GM18520 (cell line): ENCODE measurements around the gene SEPTIN12.

Source experiments
- ATAC-seq: cut with Tn5 transposase; IDR thresholded peaks from one replicate; pipeline ENCODE4 v1.9.1; 2021; ENCODE audit not compliant: unreplicated experiment

The SEPTIN12 gene, protein sequence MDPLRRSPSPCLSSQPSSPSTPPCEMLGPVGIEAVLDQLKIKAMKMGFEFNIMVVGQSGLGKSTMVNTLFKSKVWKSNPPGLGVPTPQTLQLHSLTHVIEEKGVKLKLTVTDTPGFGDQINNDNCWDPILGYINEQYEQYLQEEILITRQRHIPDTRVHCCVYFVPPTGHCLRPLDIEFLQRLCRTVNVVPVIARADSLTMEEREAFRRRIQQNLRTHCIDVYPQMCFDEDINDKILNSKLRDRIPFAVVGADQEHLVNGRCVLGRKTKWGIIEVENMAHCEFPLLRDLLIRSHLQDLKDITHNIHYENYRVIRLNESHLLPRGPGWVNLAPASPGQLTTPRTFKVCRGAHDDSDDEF

DNA sequence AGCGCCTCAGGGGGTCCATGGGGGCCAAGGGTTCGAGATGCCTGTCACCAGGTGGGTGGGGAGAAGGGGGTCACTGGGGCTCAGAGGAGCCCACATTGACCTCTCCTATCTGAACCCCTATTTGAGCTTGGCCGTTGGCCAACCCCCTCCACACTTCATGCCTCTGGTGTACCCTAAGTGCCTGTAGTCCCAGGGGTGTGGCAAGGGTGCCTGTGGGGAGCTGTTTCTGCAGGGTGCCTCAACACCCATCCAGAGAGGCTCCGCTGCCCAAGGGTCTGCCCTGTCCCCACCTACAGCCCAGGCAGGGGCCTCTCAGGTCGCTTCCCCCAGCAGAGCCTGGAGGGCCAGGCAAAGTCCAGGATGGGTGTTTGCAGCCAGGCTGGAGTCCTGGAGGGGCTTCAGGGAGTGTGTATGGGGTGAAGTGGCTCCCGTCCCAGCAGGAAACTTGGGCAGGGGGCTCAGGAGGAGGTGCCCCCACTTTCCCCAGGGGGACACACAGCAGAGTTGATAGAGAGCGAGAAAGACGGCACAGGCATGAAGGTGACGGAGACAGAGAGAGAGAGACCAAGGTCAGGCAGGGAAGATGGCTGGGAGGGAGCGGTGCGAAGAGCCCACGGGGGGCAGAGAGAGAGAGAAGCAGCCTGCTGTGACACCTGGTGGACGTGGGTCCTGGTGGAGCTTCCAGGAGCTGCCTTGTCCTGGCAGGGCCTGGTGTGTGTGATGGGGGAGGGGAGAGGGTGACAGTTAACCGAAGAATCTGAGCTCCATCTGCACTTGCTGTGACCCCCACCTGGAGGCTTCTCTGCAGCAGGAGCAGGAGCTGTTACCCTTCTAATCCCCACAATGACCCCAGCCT lies at the start of gene SEPTIN12:
Gene SEPTIN12 (minus strand): TSS at position 719 of the 856 bp plus-strand sequence. CDS start 700 bp downstream, at position 19.
- ATAC-seq, result no peak

DNA sequence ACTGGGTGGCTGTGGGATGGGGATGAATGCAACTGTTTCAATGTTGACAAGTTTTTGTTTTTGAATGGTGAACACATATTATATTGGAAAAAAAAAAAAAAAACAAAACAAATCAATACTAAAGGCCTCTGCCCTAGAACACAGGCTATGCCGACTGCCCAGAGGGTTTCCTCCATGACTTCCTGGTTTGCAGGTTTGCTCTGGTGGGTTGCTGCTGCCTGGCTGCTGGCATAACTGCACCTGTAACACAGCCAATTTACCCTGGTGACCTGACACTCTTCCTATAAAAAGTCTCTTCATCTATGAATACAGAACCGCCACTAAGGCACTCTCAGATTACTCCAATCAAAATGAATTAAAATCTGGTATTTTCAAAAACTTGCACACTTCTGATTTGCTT lies 48.6 kb upstream of the SEPTIN12 start:
- ATAC-seq, result no peak

DNA sequence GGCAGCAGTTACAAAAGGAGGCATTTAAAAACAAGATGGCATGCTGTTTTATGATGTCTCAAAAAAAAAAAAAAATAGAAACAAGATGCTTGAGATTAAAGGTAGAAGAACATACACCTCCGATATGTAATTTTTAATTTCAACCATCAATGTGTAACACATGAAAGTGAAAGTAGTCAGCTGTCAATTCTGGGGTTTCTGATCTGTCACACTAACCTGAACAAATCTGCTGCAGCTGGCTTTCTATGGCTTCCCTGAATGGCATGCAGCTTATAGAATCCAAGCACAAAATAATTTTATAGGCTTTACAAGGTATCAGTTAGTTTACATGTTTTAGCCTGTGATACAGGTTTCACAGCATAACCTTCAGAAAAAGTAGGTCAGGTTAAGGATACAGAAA lies 45.4 kb upstream of the SEPTIN12 start:
- no peak for ATAC-seq

DNA sequence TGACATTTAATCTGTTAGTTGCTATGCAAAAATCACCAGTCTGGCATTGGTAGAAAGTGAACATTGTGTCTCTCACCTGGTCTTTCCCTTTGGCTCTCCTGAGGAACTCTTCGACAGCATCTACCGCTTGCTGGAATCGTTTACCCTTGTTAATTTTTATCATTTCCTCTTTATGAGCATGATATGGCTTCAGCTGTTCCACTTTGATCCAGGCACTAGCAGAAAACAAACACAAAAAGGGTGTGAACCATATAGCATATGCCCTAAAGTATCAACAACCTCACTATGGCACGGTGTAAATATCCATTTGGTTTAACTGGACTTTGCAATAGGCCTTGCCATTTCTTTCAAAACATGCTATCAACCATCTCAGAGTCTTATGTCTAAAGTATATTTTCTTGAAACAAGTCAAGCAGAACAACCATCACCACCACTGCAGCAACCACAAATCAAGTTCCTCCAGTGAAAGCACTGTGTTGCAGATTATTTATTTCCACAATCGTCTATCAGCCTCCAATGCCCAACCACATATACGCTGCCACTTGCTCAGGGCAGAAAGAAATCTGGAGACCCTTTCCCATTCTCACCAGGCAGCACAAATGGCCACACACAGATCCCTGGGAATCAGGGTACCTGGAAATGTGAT lies 44.7 kb upstream of the SEPTIN12 start:
- ATAC-seq, result no peak

DNA sequence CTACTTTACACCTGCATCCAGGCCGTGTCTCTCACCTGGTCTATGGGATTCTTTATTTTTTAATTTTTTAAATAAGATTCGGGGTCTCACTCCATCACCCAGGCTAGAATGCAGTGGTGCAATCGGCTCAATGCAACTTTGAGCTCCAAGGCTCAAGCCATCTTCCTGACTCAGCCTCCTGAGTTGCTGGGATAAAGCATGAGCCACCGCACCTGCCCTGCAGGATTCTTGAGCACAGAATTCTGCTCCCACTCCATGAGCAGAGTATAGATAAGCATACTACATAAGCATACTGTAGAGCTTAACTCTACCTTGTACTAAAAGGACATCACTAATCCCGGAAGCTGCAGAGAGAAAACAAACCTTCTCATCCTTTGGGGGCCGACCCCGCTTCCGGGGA lies 43.5 kb upstream of the SEPTIN12 start:
- no peak for ATAC-seq

DNA sequence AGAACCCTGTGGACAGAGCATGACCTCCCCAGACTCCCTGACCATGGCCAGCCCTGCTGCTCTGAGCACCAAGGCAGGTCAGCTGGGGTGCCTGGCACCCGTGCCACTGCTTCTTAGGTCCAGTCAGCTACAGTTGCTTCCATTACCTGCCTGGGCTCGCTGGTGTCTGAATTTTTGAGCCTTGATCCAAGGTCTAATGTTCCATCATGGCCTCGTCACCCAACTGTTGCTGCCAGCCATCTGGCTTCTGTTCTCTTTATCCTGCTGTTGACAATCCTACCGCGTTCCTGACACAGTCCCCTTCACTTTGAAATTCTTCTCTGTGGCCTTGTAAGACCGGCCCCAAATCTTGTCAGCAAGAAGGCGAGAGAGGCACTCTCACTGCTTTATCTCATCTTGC lies 42.3 kb upstream of the SEPTIN12 start:
- ATAC-seq, result no peak

DNA sequence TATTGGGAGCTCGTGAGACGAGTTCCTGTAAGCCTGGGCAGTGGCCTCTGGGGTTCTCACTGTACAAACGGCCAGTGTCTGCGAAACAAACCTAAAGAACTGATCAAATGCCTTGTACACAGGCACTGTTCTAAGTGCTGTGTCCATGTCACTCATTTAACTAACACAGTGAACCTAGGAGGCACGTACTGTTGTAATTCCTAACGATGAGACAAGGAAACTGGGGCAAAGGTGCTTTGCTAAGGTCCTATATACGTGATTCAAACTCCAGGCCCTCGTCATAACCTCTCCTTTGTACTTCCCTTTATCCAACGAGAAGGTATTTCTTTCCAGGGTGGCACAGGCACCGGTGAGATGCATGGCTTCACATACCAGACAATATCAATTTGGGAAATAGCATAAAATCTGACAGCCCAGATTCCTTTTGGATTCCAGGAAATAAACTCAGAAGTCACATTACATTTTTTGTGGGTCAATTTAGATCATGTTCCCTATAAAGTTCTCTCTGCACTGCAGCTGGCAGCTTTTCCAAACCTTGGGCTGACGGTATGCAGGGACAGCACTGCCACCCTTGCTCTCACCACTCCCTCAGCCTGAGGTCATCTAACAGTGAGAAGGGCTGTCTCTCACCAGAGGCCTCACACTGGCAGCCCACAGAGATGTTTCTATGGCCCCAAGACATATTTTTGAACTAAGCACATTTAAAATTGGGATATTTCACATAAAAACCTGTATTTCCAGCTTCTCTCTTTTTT lies 40.6 kb upstream of the SEPTIN12 start:
- no peak for ATAC-seq

DNA sequence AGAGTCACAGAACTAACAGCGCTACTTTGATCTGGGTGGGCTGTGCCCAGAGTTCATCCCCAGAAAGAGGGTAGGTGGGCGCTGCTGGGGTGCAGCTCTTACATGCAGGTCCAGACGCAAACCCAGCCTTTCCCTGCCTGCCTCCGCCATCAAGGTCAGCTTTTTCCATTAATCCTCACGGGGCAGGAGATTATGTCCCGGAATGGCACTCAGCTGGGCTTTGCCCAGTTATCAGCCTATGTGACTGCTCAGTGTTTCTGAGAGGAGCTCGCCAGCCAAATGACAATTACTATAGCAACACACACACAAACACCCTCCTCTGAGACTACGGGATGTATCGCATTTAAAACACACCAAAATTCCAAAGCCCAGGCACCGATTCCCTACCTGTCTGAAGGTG lies 38.8 kb upstream of the SEPTIN12 start:
- ATAC-seq, result no peak

DNA sequence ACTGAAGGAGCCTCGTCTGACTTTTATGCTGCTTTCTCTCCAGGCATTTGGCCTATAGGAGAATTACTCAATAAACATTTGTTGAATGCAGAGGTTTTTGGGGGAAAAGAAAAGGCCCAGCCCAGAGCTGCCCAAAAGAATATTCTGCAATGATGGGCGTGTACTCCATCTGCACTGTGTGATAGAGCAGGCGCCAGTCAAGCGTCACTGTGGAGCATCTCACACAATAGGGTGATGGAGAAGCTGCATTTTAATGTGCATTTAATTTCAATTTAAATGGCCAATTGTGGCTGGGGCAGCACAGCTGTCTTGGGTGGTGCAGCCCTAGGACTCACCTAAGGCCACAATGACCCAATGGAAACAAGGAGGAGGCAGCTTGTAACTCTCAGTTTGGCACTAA lies 38.4 kb upstream of the SEPTIN12 start:
- no peak for ATAC-seq

DNA sequence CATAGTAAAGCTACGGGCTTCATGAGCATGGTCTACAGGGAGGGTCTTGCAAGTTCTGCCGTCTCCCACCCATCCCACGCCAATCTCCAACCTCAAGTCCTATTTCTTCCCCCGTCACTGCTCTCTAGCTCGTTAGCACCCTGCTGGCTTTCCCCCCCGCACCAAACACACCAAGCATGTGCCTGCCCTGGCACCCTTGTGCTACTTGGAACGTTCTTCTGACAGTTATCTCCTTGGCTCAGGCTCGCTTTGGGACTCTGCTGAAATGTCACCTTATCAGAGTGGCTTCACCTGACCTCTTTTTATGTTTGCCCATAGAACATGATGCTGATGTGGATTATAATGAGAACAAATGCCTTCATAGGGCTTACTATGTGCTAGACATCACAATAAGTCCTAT lies 37.1 kb upstream of the SEPTIN12 start:
- no peak for ATAC-seq

DNA sequence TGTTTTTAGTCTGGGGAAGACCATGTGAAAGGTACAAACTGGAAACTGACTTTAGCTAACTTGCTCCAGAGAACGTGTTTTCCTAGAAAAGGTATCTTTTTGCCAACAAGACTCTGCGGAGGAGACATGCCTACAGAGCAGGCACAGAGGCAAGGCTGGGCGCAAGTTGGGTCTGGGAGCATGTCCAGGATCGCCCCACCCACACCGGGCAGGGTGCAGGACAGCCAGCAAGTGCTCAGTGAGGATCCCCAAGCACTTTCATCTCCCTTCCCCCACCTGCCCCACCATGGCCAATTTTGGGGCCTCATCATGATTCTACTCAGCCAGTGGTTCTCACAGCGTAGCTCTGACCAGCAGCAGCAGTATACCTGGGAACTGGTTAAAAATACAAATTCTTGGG lies 32.5 kb upstream of the SEPTIN12 start:
- no peak for ATAC-seq

DNA sequence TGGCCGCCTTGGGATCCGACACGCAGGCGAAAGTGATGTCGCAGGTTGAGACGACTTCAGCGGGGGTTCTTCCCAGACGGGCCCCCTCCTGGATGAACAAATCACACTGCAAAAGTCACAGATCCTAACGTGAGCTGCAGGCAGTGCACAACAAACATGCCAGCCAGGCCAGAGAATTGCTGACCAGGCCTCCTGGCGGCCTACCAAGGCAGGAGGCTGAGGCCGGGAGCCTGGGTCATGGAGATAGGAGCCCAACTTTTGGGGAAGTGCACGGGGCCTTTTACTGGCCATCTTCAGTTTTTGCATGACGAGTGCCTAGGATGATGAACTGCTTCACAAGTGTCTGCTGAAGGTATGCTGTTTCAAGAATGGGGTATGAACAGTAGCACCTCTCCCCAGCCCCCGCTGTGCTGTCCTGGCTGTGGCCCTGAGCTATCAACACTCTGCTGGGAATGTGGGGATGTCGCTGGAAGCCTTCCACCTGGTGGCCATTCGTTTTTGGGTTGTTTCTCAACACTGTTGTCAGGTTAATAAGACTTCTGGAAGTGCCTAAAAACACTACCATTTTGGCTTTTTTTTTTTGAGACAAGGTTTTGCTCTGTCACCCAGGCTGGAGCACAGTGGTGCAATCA lies 26.5 kb upstream of the SEPTIN12 start:
- ATAC-seq, result no peak

DNA sequence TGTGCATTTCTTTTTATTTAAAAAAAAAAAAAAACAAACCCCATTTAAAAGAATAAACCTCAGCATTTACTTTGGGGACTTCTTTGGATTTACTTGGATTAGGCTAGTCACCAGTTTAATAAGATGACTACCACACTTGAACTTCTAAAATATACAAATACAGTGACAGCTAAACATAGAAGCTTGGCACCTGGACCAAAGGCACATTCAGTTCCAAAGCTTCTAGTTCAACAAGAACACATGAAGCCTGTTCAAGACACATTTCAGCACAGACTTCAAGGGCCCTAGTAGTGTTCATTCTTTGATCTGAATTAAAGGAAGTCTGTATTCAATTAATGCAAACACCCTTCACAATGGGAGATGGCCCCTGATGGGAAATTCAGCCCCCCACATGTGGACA lies 25.9 kb upstream of the SEPTIN12 start:
- ATAC-seq, result no peak

DNA sequence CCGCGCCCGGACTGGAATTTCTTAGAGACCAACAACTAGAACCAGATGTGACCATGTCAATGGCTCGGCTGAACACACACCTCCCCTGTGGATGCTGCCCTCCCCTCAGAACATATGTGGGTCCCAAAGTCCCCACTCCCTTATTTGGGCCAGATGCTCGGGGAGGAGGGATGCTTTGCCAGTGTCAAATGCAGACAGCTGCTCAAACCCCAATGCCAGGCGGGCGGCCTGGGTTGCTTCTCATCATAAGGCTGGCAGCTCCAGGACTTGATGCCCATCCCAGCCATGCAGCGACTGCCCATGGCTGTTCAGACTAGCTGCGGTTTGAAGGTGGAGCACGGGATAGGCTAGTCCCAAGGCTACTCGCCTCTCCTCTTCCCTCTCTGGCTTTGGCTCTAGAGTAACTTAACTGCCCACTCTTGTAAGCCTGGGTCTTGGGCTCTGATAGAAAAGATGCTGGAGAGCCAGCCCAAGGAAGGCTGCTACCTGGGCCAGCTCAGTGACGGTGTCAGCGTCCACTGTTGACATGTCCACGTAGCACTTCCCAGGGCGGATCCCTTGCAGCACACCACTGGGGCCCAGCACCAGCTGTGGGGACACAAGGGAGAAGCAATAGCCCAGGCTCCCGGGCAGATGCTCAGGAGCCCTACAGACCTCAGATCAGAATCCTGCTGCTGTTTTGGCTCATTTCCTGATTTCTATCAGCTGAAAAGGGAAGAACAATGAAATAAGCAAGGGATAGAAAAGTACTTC lies 25.3 kb upstream of the SEPTIN12 start:
- ATAC-seq, result no peak

DNA sequence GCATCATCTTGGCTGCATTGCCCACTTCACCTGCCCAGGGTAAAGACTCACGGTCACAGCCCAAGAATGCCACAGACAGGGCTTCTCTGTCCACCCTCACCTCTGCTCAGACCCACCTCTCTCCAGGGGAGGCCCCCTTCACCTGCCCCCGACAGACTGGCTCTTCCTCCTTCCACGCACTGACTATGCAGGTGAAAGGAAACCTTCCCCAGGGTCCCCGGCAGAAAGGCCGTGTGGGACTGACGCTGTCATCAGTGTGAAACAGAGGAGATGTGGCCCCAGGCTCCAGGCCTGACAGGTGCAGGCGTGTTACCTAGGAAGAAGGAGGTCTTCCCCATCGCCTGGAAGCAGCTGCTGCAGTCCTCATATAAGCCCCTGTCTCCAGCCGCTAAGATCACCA lies 23.6 kb upstream of the SEPTIN12 start:
- no peak for ATAC-seq

DNA sequence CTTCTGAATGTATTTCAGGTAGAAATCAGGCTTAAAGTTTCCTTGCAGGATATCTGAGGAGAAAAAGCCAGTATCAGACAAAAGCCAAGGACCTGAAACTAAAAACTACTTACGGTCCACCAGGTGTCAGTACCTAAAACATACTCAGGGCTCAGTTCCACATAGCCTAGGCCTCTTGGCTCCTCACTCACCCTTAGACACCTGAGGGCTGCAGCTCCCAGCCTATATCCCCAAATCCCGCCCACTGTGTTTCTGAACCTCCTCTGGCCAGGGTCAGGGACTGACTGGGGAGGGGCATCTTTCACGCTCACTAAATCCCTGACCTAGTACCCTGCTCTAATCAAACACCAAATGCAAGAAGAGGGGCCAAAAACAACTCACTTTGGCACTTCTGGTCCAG lies 23.1 kb upstream of the SEPTIN12 start:
- ATAC-seq, result no peak

DNA sequence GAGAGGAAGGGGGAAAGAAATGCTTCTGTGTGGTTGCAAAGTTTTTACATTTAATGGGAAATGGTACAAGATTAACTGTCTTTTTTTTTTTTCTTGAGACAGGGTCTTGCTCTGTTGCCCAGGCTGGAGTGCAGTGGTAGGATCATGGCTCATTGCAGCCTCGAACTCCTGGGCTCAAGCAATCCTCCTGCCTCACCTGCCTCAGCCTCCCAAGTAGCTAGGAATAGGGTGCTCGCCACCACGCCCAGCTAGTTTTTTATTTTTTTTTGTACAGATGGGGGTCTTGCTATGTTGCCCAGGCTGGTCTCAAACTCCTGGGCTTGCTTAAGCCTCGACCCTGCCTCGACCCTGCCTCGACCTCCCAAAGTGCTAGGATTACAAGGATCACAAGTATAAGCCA lies 18.1 kb upstream of the SEPTIN12 start:
- no peak for ATAC-seq

DNA sequence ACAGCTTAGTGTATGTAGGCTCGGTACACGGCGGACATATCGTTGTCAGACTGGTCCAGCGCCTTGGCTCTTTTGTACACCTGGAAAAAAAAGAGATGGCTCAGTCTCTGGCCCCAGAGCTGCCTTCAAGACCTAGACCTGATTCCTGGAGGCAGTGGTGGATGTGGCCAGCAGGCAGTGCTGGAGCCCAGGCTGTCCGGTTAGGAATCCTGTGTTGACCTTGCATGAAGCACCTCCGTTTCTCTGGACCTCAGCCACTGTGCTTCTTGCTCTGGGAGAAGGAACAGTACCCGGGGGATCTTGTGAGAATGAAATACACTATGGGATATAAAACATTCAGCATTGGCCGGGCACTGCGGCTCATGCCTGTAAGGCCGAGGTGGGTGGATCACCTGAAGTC lies 17.1 kb upstream of the SEPTIN12 start:
- no peak for ATAC-seq

DNA sequence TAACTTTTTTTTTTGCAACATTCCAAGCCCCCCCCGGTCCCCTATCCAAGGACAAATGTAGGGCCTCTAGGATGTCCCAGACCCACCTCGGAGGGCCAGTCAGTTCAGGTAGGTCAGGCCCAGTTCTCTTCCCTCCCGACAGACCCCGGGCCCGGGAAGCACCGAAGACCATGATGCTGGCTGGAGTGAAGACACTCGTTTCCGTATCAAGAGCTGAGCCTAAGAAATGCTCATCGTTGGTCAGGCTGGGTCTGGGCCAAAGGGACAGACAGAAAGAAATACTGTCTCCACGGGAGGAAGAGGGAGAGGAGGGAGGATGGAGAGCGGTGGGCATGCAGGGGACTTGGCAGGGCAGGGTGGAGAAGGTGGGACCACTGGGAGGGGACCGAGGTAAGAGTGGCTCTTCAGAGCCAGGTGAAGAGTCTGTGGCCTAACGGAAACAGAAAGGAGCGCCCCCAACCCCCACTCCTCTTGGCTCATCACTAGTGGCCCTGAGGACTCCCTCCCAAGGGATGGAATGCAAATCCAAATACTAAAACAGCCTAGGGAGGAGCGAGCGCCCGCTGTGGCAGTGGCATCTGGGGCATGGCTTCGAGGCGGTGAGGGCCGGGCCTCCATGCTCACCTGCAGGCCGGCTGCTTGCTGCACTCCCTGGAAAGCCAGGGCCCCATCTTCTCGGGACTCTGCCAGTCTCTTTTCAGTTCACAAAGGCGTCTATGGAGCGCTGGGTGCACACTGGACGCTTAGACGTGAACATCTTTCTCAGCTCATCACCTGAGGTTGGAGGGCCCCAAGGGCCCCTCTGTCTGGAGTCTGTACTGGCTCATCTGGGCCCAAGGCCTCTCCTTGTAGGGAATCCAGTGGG lies 16.0 kb upstream of the SEPTIN12 start:
- ATAC-seq, result no peak
